HL-60/S4 treated with retinoic acid at 250 ng/mL for 4 days and 3 days (cell line): ENCODE data around the gene LRRC8C.

Experiments used
- in situ Hi-C: fragments of 300-500 bp; cut with MboI; formaldehyde crosslinking; loops from 2 replicates; pipeline ENCODE4 v1.7.0; 2022; ENCODE audit warnings: low sequenced_read_pairs

The LRRC8C gene

DNA sequence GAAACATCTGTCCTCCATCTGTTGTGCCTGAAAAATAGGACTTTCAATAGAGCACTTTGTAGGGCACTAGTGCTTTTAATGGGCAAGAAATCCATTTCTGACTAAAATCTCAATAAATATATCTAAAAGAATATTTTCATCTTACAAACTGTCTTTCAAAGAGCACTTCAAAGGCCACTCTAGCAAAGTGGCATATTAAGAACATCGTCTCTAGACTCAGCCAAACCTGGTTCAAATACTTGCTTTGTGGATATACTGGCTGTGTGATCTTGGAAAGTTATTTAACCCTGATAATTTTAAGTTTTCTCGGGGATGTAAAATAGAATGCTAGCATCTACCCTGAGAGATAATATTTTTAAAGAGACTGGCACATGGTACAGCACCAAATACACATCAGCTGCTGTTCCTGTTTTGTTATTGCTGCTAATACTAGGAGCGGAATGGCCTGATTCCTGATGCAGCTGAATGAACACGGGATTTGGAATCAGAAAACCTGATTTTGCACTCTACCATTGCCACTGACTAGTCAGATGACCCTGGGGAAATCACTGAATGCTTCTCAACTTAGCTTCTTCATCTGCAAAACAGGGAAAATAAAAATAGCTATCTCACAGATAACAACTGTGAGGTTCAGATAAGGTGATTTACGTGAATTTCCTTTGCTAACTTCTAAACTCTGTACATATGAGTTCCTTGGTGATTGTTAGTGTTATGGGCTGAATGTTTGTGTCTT is 25.2 kb upstream of the LRRC8C start:
- in situ Hi-C loops: no loop called here

GRCh38 chr1:89608319-89608983 is 24.5 kb upstream of the LRRC8C start:
- in situ Hi-C loops: no loop called here

- in situ Hi-C loops: no loop called here
Measured at GRCh38 chr1:89608984-89609725, 23.8 kb upstream of the LRRC8C start.

DNA sequence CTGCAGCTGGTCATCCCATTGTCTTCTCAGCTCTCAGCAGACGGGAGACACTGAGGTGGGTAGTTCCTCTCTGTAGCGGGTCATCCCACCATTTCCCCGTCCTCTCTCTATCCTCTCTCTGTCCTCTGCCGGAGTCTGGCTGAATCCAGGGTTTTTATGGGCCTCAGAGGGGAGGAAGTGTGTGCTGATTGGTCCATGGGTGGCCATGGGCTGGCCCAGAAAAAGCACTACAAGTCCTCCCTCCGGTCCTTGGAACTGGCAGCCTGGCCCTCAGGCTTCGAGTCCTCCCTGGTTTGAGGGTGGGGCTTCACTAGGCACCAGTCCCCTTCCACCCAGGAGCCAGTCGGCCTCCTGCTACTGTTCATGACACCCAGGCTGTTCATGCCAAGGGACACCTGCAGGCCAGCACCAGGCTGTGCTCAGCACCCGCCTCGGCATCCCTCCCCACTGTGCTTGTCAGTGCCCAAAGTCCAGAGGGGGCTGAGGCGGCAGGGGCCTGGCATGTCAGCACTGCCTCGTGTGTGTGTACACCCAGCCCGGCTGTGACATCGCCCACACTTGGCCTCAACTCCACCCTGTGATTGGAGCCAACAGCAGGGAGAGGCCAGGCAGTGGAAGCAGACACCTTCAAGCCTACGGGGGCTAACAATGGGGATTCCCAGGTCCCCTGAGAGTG is 23.0 kb upstream of the LRRC8C start:
- in situ Hi-C loops: no loop called here

- in situ Hi-C loops: no loop called here
Measured at GRCh38 chr1:89610457-89611011, 22.4 kb upstream of the LRRC8C start.

DNA sequence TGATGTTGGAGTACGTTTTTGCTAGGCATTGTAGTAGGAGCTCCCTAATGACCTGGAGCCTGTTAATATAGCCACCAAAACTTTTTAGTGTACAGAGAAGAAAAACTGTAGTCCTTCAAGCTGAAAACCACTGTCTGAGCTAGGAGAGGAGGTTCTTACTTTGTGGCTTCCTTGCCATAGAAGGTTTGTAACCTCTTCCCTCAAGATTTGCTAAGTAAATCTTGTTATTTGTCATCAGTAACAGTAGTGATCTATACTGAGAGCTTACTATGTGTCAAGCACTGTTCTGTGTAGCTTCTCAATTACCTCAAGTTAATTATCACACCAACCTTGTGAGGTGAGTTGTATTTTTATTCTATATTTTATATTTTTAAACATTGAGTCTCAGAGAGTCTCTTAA is 21.2 kb upstream of the LRRC8C start:
- in situ Hi-C loops: no loop called here

- in situ Hi-C loops: no loop called here
Measured at GRCh38 chr1:89613928-89614327, 19.0 kb upstream of the LRRC8C start.

DNA sequence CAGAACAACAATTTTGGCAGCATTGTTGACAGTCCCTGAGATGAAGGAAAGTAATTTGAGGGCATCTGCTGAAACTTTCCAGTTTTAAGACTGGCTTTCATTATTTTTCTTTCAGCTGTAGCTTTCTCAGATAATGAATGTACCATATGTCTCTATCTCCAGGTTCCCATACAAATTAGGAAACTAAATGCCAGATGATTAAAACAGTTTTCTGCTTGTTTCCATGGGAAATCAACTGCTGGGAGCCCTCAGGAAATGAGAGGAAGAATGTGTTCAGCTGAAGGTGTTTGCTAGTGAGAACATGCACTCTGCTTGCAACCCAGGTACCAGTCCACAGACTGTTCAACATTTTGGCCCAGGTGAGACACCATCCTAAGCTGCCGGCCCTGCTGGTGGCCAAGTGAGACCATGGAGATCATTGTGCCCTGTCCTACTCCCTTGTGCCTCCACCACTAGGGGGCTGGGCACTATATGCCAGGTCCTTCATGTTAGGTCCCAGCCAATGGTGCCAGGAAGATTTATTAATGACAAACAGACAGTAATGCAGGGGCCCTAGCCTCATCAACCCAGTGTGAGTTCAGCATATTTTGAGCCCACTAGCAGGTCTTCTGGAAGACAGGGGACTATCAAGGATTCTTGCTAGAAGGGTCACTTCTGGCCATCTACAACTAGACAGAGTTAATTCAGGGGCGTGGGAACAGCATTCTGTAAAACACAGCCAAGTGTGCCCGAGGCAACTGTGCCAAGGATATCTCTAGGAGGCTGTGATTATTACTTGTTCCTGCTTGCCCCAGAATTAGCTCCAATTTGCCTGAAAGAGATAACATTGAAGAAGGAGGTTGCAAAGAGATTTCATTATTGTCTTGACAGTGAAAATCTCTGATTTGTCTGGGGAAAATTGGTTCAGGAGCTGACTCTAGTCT is 17.0 kb upstream of the LRRC8C start:
- in situ Hi-C loops: no loop called here

DNA sequence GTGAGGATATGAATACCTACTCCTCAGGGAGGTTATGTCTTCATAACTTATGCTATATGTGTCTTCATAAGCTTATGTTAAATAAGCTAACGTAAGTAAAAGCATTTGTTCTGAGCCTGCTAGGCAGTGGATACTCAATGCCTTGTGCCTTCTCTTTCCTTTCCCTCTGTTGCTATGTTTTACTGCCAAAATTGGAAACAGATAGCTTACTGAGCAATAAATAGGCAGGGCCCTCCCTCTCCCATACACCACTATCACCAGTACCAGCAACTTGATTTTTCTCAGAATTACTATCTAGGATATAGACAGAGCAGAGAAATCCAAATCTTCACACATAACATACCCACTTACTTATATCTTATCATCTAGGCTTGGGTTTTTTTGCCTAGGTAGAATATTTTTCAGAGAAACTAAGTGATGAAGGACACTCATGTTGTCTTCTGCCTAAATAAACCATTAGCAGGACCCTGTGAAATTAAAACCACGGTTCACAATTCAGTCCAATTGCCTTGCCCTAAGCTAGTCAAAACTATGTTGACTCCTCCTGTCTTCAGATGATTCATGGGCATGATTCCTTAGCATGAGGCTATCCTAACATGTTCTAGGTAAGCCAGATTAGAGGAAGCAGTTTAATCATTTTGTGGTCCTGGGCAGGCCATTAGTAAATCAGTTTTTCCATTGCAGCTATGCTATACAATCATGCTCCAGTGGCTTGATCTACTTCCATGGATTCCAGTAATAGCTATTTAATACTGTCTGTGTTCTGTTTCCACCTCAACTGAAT is 15.9 kb upstream of the LRRC8C start:
- in situ Hi-C loops: no loop called here

DNA sequence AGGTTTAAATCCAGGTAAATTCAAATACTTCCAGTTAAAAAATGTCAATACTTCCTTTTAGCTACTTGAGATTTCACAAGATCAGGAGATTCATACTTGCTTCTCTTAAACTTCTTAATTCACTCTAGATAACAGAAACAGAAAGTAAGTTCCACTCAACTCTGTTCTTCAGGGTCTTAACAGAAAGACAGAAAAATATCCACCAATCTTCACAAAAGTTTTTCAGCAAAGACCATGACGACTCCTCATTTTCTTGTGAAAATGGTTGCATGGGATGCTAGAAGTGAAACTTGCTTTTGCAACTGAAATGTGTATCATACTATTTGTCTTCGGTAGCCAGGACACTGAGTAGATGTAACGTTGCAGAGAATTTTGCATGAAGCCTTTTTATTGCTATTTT is 12.3 kb upstream of the LRRC8C start:
- in situ Hi-C loops: no loop called here

GRCh38 chr1:89622895-89623294 is 10.0 kb upstream of the LRRC8C start:
- in situ Hi-C loops: no loop called here

DNA sequence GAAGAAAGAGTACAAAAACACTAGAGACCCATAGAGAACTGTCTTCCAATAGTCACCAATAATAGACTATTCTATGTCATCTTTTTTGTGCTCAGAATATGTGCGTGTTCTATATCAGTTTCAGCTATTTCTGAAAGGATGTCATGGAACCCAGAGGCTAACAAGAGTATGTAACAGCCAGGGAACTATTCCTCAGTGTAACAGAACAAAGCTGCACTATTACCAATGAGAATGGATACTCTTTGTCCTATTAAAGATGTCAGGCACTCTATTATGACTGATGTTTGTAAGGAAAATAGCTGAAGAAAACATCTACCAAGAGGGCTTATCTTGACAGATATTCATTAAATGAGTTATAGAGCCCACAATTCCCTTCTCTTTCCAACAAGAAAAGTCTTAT is 8.6 kb upstream of the LRRC8C start:
- in situ Hi-C loops: no loop called here

GRCh38 chr1:89624715-89625323 is 8.1 kb upstream of the LRRC8C start:
- in situ Hi-C loops: loop anchor here (25.0 kb wide), 2 partner anchors 137 to 362 kb away; partner anchors contain the start of gene ZNF326

DNA sequence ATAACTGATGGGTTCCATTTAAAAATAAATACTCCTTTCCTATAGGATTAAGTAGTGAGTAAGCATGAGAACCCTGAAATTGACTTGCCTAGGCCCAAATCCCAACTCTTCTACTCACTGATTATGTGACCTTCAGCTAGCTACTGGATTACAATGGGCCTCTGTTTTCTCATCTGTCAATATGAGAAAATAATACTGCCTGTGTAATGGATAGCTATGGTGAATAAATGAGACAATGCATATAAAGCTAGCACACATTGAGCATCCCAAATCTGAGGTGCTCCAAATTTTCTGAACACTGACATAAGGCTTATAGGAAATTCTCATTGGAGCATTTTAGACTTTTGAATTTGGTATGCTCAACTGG is 5.3 kb upstream of the LRRC8C start:
- in situ Hi-C loops: loop anchor here (25.0 kb wide), 2 partner anchors 135 to 360 kb away; partner anchors contain the start of gene ZNF326

- in situ Hi-C loops: loop anchor here (25.0 kb wide), 2 partner anchors 133 to 358 kb away; partner anchors contain the start of gene ZNF326
Measured at GRCh38 chr1:89629146-89629545, 3.8 kb upstream of the LRRC8C start.

GRCh38 chr1:89629600-89629999 is 3.3 kb upstream of the LRRC8C start:
- in situ Hi-C loops: loop anchor here (25.0 kb wide), 2 partner anchors 133 to 358 kb away; partner anchors contain the start of gene ZNF326

GRCh38 chr1:89630048-89630447 is 2.9 kb upstream of the LRRC8C start:
- in situ Hi-C loops: loop anchor here (25.0 kb wide), 2 partner anchors 132 to 357 kb away; partner anchors contain the start of gene ZNF326
